Activated CD4-positive, CD25-positive, alpha-beta regulatory T cell treated with anti-CD3 and anti-CD28 coated beads, Interleukin-2, amount 50 U/mL, for 72 hours (primary cell): ENCODE data around the gene CERS1.
"Not testable (repeated sequence)": the region's sequence is repeated elsewhere in the genome, so short reads cannot be mapped to it uniquely, and the experiment has no call there.

Experiments used
- DNase-seq: peaks from one replicate; pipeline ENCODE4 v3.0.0; 2021

The CERS1 gene

DNA sequence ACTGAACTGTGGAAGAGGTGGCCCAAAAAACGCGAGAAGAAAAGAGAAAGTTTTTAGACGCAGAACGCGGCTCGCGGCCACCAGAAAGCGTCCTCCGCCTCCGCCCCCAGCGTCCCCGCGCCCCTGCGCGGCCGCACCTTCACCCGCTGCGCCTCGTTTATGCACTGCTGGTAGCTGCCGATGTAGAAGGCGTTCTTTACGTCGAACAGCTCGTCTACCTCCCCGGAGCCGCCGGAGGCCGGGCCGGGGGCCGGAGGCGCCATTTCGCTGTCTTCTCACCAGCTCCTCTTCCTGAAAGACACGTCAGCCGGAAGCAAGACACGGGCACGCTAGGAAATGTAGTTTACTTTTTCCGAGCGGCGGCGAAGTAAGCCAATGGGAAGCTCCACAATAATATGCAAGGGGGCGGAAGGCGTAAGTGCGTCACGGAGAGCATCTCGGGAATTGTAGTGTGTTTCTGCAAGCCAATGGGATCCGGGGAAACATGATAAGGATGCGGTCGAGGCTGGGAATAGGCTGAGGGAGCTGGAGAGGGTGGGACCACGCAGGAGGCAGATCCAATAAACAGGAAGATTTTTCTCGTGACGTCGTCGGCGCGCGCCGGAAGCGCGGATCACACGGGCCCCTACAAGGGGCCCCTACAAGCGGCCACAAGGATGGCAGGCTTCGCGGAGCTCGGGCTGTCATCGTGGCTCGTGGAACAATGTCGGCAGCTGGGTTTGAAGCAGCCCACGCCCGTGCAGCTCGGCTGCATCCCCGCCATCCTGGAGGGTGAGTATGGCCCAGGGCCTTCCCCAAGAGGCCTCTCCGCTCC, 23.3 kb upstream of the CERS1 start, which contains the start of the genes COPE and DDX49:
Gene COPE, minus strand, starts transcription at position 302 of the 814 bp plus-strand sequence. Its CDS starts 39 bp downstream, at position 263.
Gene DDX49, plus strand, starts transcription at position 630 of the 814 bp plus-strand sequence. Its CDS starts 27 bp downstream, at position 657.
- peak; percentile 93 for DNase-seq

DNA sequence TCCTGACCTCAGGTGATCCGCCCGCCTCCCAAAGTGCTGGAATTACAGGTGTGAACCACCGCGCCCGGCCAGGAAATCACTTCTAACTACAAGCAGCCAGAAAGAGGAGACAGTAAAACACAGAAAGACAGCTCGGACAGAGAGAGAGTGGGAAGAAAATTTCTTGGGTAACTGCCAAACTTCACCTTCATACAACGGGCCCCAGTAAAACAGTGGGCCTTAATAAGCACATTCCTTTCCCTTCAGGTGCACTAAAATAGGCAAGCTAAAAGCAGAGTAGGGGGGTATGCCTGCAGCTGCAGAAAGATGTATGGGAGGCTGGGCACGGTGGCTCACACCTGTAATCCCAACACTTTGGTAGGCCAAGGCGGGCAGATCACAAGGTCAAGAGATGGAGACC, 21.6 kb upstream of the CERS1 start:
- not testable (repeated sequence) for DNase-seq

DNA sequence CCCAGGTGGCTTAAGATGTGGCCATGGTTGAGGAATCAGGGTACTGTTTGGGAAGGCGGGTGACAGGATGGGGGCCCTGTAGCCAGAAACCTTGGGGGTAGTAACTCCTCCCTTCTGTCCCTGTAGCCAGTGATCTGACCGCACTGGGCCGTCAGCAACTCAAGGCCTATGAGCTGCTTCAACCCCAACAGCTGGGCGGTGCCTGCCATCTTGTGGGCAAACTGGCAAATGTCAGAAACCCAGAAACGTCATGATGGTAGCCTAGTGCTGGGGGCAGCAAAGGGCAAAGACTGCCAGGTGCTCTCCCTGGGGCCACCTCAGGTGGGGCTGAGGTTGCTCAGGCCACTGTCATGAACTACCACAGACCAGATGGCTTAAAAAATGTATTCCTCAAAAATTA, 19.7 kb upstream of the CERS1 start:
- DNase-seq = no peak

DNA sequence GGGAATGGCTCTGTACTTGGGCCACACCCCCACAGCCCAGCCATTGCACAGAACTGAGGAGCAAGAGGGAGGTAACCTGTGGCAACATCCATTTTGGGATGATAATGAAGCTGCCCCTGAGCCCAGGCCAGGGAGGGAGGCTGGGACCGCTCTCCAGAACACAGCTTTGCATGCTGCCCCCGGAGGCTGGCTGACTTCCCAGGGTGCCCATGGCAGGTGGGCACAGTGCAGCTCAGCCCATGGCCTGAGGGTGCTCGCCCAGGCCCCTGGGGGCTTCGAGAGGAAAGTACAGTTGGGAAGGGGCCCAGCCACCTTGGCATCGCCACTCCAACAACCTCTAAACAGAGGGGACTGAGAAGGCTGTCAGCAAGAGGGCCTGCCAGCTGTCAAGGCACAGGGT, 17.5 kb upstream of the CERS1 start:
- no peak for DNase-seq

DNA sequence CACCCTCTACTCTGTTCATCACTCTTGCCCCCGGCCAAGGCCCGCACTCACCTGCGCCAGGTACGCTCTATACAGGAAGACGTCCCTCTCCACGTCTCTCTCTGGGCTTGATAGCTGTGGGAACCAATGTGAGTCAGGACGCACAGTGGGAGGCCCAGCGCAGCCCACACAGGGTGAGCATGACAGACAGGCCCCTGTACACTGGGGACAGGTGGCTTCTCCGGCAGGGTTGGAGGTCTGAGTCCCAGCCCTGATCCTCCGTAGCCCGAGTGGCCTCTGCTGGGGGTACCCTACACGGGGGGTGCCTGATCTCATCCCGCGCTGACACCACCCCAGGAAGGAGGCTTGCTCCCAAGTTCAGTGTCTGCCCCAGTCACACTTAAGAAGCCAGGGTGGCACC, 17.0 kb upstream of the CERS1 start:
- no peak for DNase-seq

DNA sequence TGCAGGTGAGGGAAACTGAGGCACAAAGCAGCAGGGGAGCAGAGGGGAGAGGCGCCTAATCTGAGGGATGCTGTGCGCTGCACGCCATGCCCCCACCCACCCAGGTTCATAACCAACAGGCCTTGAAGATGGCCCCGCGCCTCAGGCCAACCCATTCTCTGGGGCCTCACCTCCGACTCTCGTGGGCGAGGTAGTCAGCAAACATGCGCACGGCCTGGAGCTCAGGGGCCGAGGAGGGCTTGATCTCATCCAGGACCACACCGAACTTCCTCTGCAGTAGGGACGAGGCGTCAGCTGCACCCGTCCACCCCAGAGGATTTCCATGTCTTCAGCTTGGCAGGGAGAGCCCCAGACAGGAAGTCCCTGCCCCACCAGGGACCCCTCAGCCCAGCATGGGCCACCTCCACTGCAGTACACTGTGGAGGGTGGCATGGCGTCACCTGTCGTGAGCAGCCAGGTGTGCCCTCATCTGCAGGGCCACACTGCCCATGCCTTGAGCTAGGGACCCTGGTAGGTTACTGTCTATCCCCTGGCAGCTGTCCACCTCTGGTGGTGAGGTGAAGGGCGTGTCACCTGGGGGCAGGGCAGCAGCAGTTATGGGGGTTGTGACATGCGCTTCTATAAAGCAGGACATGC, 15.0 kb upstream of the CERS1 start:
- DNase-seq = no peak

DNA sequence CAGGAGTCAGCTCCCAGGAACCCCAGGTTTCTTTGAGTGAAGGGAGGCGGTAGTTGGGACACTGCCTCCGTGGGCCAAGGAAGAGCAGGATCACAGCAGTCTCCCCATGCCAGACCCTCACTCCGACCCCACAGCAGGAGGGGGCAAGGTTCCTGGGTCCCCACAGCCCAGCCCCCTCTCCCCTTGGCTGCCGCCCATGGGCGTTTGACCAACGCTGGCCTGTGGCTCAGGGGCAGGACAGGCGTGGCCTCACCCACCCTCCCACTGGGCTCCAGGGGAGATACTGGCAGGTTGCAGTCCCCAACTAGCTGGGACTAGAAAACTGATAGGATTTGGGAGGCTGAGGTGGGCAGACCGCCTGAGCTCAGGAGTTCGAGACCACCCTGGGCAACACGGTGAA, 14.1 kb upstream of the CERS1 start:
- DNase-seq = no peak

DNA sequence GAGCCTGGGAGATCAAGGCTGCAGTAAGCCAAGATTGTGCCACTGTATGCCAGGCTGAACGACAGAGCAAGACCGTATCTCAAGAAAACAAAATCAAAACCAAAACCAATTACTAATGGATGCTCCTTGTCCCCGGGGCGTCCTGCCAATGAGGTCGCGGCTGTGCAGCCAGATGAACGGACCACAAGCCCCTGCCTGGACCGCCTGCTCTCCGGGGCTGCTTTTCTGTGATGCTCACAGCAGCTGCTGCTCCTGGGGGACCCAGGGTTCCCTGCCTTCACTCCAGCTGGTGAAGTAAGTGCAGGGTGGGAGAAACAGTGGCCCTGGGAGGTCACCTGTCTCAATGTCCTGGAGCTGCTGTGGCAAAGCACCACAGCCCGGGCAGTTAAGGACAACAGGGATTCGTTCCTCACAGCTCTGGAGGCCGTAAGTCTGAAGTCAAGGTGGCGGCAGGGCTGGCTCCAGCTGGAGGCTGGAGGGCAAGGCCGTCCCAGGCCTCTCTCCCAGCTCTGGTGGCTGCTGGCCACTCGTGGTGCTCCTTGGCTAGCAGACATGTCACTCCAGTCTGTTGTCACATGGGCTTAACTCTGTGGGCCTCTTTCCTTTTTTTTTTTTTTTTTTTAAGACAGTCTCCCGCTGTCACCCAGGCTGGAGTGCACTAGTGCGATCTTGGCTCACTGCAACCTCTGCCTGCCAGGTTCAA, 13.1 kb upstream of the CERS1 start:
- DNase-seq = no peak

DNA sequence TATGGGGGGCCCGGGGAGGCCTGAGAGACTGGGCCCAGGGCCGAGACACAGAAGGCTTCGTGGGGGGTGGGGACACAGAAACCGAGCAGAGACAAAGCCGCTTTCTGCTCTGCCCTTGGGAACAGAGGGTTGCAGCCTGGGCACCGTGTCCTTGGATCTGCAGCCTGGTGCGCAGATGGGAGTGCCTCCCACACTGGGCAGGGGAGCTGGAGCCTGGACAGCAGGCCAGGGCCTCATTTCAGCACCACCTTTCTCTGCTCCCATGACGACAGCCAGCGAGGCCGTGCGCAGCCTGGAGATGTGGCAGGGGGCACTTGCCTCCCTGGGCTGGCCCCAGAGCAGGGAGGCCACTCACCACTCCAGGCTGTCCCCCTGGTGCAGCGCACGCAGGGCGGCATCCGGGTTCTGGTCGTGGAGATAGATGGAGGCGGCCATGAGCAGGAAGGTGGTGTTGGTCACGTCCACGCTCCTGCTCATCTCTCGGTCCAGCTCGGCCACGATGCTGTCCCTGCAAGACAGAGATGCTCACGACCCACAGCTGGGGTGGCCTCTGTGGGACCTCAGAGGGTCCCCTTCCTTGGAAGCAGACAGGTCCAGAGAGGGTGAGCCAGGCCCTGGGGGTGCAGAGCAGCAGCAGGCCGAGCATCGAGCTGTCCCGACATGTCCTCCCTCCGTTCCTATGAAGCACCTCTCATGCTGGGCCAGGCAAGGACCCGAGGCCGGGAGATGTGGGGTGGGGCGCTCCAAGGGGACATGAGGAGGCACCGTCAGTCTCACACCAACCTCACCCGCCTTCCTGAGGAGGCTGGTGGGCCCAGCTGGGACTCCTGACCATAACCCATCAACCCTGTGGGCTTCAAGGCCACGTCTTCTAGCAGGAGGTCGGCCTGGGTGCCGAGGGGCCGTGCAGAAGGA, 10.9 kb upstream of the CERS1 start:
- DNase-seq = no peak

DNA sequence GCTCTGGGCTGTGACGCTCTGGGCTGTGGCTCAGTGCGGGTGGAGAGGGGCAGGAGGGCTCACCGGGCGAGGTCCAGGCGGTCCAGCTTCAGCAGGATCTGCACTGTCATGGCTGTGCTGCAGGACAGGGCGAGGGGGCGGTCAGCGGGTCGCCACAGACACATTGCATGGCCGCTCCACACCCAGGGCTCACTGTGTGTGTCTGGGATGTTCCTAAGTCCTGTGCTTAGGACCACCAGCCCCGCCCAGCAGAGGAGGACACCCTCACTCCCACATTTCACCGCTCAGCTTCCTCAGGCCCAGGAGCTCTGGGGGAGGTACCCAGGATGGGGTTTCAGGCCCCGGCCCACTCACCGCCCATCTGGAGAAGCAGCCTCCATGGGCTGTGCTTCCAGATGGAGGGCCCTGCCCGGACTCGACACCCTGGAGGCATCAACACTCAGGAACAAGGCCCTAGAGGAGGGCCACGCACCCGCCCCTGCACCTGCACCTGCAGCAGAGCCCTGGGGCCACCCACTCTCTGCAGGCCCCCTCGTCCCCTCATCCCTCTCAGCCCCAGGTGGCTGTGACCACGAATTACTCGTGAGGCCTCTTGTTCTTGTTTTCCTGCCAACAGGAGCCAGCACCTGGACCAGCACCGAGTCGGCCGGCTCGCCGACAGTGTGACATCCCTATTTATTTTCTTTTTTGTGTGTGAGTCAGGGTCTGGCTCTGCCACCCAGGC, 9.7 kb upstream of the CERS1 start:
- no peak for DNase-seq

DNA sequence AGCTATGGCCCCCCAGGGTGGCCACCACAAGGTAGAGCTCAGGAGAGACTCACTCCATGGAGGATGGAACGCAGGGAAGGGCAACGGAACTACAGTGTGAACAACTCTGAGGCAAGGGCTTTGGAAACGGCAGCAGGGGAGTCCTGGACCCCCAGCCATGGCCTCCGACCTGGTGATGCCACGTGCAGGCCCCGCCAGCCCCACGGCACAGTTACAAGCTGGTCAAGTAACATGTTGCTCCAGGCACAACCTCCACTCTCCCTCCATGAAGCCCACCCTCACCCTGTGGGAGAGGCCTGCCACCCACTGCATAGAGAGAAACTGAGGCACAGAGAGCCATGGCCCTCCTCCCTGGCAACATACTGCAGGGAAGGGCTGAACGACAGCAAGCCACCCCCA, 9.1 kb upstream of the CERS1 start:
- DNase-seq = no peak

DNA sequence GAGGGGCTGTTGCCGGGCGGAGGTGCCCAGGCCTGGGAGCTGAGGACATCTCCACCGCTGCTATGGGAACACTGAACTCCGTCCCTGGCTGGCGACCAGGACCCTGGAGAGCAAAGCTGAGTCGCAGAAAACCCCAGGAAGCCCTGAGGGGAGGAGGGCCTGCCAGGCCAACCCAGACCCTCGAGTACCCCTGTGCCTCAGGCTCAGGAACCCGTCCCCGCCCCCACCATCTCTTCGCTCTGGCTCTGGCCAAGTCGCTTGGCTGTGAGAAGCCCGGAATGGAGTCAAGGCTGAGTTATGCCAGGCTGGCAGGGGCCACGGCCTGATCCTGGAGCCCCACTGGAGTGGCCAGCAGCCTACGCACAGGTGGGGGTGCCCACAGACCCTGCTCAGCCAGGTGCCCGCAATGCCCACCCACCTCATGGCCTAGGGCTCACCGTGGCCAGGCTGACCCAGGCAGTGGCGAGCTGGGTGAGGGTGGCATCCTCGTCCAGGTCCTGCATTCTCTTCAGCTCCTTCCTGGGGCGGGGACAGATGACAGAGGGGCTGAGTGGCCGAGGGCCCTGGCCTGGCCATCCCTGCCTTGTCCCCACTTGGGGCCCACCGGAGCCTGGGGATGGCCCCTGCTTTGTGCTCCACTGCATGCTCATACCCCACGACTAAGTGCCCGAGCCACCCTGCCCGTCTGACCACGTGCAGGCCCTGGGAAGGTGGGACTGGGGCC, 8.5 kb upstream of the CERS1 start:
- no peak for DNase-seq

DNA sequence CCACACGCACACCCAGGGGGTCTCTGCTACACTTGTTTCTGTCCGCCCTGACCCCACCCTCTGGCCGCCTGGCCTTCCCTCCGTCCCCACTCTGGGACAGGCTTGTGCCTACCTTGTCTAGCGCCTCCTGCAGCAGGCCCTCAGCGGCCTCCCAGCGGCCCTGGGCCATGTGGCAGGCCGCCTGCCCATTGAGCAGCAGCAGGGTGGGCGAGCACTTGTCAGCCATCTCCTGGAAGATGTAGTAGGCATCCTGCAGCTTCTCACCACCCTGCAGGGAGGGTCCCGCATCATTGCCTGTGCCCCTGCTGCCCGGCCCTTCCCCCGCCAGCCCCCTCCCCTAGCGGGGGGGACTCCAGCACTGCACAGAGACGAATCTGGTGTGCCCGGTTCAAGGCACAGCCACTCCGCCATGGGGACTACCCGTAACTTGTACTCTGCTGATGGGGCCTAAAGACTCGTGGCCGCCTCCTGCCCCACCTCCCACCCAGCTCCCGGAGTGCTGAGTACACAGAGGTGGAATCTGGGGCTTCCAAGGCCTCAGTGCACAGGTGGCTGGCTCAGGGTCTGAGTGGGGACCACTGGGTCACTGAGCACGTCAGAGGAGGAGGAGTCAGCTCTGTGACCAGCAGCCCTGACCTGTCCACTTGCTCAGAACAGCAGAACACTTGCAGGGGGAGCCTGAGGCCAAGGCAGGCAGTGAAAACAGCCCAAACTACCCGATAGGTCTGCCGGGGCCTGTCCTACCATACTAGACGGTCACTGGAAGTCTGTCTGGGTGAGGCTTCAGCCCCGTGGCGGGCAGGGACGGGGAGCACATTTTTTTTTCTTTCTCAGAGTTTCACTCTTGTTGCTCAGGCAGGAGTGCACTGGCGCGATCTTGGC, 7.4 kb upstream of the CERS1 start:
- no peak for DNase-seq

DNA sequence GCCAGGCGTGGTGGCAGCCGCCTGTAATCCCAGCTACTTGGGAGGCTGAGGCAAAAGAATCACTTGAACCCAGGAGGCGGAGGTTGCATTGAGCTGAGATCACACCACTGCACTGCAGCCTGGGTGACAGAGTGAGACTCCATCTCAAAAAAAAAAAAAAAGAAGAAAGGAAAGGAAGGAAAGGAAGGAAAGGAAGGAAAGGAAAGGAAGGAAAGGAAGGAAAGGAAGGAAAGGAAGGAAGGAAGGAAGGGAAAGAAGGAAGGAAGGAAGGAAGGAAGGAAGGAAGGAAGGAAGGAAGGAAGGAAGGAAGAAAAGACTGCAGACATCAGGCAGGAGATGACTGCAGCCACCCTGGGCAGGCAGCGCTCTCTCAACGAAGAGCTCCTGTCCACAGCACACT, 6.6 kb upstream of the CERS1 start:
- DNase-seq = not testable (repeated sequence)

DNA sequence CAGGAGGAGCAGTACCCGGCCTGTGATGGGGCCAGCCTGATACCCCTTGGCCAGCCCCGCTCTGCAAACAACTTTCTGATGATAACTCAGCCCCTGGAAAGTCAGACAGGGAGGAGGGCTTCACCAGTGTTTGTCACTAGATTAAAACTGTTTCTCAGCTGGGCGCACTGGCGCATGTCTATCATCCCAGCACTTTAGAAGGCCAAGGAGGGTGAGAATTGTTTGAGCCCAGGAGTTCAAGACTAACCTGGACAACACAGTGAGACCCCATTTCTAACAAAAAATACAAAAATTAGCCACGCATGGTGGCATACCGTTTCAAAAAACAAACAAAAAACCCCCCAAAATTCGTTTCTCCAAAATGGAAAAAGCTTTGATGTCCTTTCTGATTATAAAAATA, 5.5 kb upstream of the CERS1 start:
- DNase-seq = no peak

DNA sequence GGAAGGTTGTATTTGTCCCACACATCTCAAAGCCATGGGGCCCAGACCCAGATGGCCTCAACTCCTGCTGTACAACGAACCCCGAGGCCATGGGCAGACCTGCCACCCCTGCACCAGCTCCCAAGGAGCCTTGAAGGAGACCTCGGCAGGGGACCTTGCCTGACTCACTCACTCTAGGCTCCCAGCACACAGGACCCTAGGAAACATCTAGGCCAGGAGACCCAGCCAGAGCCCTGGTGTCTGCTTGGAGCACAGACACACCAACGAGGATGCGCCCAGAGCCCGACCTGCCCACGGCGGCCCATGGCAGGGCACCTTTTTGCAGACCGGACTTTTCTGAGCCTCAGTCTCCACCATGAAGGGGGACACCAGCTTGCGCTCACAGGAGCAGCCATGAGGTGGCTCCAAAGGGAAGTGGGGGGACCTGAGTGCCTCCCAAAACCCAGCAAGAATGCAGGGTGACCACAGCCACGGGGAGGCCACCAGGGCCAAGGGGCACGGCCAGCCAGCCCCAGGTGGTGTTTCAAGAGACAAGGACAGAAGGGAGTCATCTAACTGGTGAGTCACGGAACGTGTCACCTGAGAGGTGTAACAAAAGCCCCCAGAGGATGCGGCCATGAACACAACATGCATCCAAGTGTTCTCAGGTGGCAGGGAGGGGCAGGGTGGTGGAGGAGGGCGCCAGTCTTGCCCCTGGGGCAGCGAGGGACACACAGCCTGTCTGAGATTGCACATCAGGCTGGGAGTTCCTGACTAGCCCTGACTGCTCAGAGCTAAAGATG, 4.9 kb upstream of the CERS1 start:
- DNase-seq = no peak

DNA sequence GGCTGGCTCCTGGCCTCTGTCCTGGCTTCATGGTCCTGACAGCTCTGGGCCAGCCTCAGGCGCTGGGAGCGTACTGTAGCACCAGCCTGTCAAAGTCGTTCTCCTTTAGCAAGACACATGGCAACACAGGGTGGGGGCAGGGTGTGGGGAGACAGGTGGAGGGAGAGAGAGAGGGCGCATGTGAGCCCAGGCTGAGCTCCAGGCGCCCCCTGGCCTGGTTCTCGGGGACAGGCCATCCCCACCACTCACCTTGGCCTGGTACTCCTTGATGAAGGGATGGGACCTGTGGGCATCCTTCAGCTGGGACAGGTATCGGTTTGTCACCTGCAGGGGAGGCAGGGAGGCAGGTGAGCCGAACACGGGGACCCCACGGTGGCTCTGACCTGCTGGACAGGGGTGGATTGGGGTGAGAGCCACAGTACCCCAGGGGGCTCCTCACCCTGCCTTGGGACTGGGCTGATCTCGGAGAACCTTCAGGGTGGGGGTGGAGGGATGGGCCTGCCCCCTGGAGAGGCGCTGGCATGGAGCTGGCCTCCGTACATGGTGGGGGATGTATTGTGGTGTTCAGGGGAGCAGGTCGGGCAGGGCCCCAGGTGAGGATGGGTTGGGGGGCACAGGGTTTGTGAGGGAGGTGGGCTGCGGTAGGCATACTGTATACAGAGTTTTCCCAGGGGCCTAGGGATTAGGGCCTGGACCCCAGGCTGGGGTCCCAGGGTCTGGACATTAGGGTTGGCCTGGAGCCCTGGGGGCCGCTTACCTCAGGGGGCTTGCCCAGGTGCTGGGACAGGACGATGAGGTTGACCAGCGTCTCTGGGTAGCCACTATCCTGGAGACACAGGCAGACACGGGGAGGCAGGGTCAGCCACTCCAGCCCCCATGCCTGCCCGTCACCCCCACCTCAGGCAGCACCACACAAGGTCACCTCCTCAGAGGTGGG, 3.9 kb upstream of the CERS1 start:
- DNase-seq = no peak
